Nephron progenitor cell (in vitro differentiated cells): Measurements from ENCODE around the gene EPHA4.

Experiments used
- DNase-seq: peaks from one replicate; pipeline ENCODE4 v3.0.0; 2021
- H3K27ac Mint-ChIP-seq: 2 replicates; pipeline ENCODE4 v1.8.0; 2021; ENCODE audit warnings: mild to moderate bottlenecking, moderate library complexity, mixed read lengths
- H3K27me3 Mint-ChIP-seq: 2 replicates; pipeline ENCODE4 v1.8.0; 2021; ENCODE audit warnings: mild to moderate bottlenecking, low read depth, mixed read lengths; ENCODE audit not compliant: poor library complexity
- H3K36me3 Mint-ChIP-seq: 2 replicates; pipeline ENCODE4 v1.8.0; 2021; ENCODE audit warnings: low read depth, mixed read lengths
- H3K4me1 Mint-ChIP-seq: 2 replicates; pipeline ENCODE4 v1.8.0; 2021; ENCODE audit warnings: mixed read lengths
- H3K4me3 Mint-ChIP-seq: 2 replicates; pipeline ENCODE4 v1.8.0; 2021; ENCODE audit warnings: mild to moderate bottlenecking, moderate library complexity, mixed read lengths
- H3K9me3 Mint-ChIP-seq: 2 replicates; pipeline ENCODE4 v1.8.0; 2021; ENCODE audit warnings: mild to moderate bottlenecking, moderate library complexity, mixed read lengths
- TF ChIP-seq, protein P1 (sequence below): fragments of 200-600 bp; sonication (generic); IDR thresholded peaks from 2 replicates; pipeline ENCODE4 v1.5.0; 2021; ENCODE audit warnings: antibody characterized with exemption

Gene EPHA4

DNA sequence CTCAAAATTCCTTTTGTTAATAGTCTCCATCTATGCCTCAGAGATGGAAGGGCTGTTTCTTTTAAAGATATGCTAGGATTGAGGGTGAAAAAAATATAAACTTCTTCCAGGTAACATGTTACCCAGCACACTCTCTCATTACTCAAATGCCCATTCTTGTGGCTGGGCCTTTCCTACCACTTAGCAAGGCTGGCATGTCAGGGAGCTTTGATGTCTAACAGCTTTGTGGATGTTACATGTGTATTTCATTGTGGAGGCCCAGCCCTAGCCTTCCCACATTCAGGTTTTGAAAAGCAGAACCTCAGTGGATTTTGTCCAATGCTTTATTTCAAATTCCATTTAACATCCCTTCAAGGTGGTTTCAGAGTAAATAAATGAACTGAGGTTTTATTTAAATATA is 191.4 kb downstream of the EPHA4 start:
- Mint-ChIP-seq H3K4me3 (no peak overlapping the region), H3K27me3 (no peaks in the 10 kb centered on the region), H3K9me3 (no peaks in the 10 kb centered on the region)

DNA sequence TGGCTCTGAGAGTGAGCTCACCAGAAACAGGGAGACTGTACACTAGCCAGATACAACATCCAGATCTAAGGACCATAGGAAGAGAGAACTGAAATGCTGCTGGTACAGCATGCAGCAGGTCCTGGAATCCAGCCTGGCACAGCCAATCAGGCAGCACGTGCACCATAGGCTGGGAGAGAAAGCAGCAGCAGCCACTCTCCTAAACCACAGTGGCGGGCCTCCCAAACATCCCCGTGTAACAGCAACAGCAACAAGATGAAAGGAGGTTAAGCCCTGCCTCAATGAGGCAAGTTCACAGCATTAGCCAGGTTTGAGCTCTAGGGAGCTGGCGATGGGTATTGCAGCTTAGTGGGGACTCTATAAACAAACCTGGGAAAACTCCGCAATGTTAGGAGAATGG is 192.0 kb downstream of the EPHA4 start:
- DNase-seq = no peak
- peaks cover 12% of the 10 kb centered on the region for H3K4me1 Mint-ChIP-seq
- no peaks in the 10 kb centered on the region for H3K9me3 Mint-ChIP-seq

More for the DNA sequence above, 191.4 kb downstream of the EPHA4 start:
- DNase-seq = no peak
- TF ChIP-seq, protein P1, sequence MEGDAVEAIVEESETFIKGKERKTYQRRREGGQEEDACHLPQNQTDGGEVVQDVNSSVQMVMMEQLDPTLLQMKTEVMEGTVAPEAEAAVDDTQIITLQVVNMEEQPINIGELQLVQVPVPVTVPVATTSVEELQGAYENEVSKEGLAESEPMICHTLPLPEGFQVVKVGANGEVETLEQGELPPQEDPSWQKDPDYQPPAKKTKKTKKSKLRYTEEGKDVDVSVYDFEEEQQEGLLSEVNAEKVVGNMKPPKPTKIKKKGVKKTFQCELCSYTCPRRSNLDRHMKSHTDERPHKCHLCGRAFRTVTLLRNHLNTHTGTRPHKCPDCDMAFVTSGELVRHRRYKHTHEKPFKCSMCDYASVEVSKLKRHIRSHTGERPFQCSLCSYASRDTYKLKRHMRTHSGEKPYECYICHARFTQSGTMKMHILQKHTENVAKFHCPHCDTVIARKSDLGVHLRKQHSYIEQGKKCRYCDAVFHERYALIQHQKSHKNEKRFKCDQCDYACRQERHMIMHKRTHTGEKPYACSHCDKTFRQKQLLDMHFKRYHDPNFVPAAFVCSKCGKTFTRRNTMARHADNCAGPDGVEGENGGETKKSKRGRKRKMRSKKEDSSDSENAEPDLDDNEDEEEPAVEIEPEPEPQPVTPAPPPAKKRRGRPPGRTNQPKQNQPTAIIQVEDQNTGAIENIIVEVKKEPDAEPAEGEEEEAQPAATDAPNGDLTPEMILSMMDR = no peak
- Mint-ChIP-seq H3K27ac (peak overlapping the region; percentile 51), H3K36me3 (no peaks in the 10 kb centered on the region), H3K4me1 (peaks cover 12% of the 10 kb centered on the region)

DNA sequence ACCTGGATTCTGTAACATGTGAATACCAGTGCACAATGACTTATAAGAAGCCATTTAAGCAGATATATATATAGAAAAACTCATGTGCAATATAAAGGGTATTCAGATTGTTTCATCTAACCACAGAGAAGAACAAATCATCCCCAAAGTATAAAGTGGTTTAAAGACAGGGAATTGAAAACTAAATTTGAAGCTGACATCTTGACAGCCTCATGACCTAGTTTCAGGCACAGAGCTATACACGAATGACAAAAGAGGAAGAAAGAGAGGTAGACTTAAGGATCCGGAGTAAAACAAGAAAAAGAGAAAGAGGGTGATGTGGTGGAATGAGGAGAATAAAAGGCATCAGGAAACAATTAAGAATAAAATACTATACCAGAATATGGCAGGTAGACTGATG is 194.5 kb downstream of the EPHA4 start:
- Mint-ChIP-seq H3K4me1 (peaks cover 20% of the 10 kb centered on the region), H3K36me3 (no peaks in the 10 kb centered on the region), H3K9me3 (no peaks in the 10 kb centered on the region), H3K27me3 (no peaks in the 10 kb centered on the region), H3K4me3 (no peak overlapping the region), H3K27ac (peak overlapping the region; percentile 1)
- DNase-seq = no peak
- TF ChIP-seq, protein P1 = no peak

More for the DNA sequence above, 192.0 kb downstream of the EPHA4 start:
- Mint-ChIP-seq H3K36me3 (no peaks in the 10 kb centered on the region), H3K27ac (no peak overlapping the region), H3K27me3 (no peaks in the 10 kb centered on the region), H3K4me3 (no peak overlapping the region)
- TF ChIP-seq, protein P1 = no peak

DNA sequence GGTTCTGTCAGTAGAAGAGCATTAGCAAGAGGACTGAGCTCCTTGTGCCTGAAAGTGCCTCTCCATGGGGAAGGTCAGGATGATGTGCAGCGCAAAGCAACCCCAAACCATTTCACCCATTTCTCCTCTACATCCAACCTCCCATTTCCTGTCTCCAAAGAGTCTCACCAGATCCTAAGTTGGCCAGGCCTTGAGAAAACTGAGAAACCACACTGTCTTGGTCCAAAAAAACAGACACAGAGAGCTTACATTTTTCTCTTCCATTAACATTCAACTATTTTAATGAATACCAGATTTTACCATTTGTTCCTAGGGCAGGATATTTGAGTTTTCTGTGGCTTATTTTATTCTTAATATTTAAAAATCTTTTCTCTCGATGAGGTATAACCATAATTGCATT is 195.0 kb downstream of the EPHA4 start:
- TF ChIP-seq, protein P1 = no peak
- Mint-ChIP-seq H3K27me3 (no peaks in the 10 kb centered on the region), H3K36me3 (no peaks in the 10 kb centered on the region)

DNA sequence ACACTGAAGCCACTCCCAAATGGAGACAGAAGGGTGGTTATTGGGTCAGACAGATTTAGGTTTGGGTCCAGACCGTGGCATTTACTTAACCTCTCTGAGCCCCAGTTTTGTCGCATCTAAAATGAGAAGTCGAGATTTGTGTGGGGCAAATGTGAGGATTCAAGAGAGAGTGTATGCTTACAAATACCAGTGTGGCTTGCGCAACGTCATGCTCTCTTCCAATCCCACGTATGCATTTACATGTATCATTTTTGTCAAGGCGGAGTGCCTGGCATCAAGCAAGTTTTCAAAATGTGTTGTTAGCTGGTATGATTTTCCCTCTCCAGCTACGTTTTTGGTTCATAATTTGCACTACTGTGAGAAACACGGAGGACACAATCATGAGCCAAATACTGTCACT is 197.9 kb downstream of the EPHA4 start:
- Mint-ChIP-seq H3K4me1 (peaks cover 38% of the 10 kb centered on the region), H3K36me3 (no peaks in the 10 kb centered on the region), H3K27ac (no peak overlapping the region), H3K9me3 (no peaks in the 10 kb centered on the region), H3K4me3 (no peak overlapping the region), H3K27me3 (peaks cover 2% of the 10 kb centered on the region)
- DNase-seq = no peak
- TF ChIP-seq, protein P1 = no peak

More for the DNA sequence above, 195.0 kb downstream of the EPHA4 start:
- Mint-ChIP-seq H3K27ac (no peak overlapping the region), H3K4me1 (peaks cover 25% of the 10 kb centered on the region), H3K4me3 (no peak overlapping the region), H3K9me3 (no peaks in the 10 kb centered on the region)
- DNase-seq = no peak

DNA sequence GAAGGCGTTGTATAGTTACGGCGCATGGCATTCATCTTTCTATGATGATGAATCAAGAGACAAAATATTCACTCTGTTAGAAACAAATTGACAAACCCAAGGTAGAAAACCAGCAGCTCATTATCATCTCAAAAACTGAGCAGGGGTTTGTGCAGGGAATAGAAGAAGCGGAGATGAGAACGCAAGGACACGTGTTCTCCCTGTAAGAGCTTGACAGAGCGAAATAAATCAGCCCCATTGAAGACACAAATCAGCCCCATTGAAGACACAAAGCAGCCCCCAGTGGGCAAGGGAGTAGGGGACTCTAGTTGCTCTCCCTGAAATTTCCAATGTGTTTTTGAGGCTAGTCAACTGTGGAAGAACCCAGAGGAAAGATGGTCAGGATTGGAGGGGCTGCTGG is 199.2 kb downstream of the EPHA4 start:
- Mint-ChIP-seq H3K4me1 (peaks cover 39% of the 10 kb centered on the region), H3K27me3 (peaks cover 2% of the 10 kb centered on the region), H3K27ac (peak overlapping the region; percentile 57), H3K36me3 (no peaks in the 10 kb centered on the region), H3K4me3 (peak overlapping the region; percentile 64), H3K9me3 (no peaks in the 10 kb centered on the region)
- TF ChIP-seq, protein P1 = no peak
- no peak for DNase-seq
